CD4-positive, CD25-positive, alpha-beta regulatory T cell (primary cell): Measurements from ENCODE around the gene DERL3. TPM values are rescaled to one million over a fixed set of nuclear protein-coding genes. Genes with fewer than 3 reads are reported as not detected.

Experiments
- ATAC-seq, 2 donors: fragments of 150-1000 bp; cut with Tn5 transposase; one replicate each; pipeline ENCODE4 v1.10.0; 2021; ENCODE audit warnings: low read depth in 2 of 2, moderate number of reproducible peaks in 2 of 2, moderate library complexity in 1 of 2
- DNase-seq, 3 donors: peaks; one replicate each; pipeline versions ENCODE4 v3.0.0 to v3.0.0-alpha.2; 2012 to 2022; ENCODE audit warnings: mixed read lengths in 1 of 3
- H3K27ac ChIP-seq: one replicate; pipeline ENCODE4 v1.7.0; 2013; ENCODE audit warnings: mild to moderate bottlenecking, low read length; ENCODE audit not compliant: insufficient read depth, poor library complexity, severe bottlenecking
- H3K27me3 ChIP-seq: one replicate; pipeline ENCODE4 v1.7.0; 2013; ENCODE audit warnings: low read length; ENCODE audit not compliant: control insufficient read depth, insufficient read depth
- H3K36me3 ChIP-seq: one replicate; pipeline ENCODE4 v1.7.0; 2013; ENCODE audit warnings: mild to moderate bottlenecking, low read length, moderate library complexity; ENCODE audit not compliant: control insufficient read depth, insufficient read depth
- H3K4me1 ChIP-seq: 2 replicates; pipeline ENCODE4 v1.7.0; 2013; ENCODE audit warnings: mild to moderate bottlenecking, low read length; ENCODE audit not compliant: insufficient read depth, control insufficient read depth, poor library complexity, severe bottlenecking
- H3K4me3 ChIP-seq: one replicate; pipeline ENCODE4 v1.7.0; 2013; ENCODE audit warnings: low read depth, mild to moderate bottlenecking, low read length, moderate library complexity
- H3K9me3 ChIP-seq, 2 experiments: 1 replicate in 1 of 2; 2 replicates in 1 of 2; pipeline ENCODE4 v1.7.0; 2013; ENCODE audit warnings: low read length in 2 of 2, mild to moderate bottlenecking in 1 of 2, moderate library complexity in 1 of 2; ENCODE audit not compliant: control insufficient read depth in 2 of 2
- H3K27ac Mint-ChIP-seq, 3 donors: one replicate each; pipeline ENCODE4 v1.8.0; 2020 to 2022; ENCODE audit warnings: mild to moderate bottlenecking in 3 of 3, mixed read lengths in 3 of 3, moderate library complexity in 2 of 3
- H3K27me3 Mint-ChIP-seq: one replicate; pipeline ENCODE4 v1.8.0; 2022; ENCODE audit warnings: mild to moderate bottlenecking, mixed read lengths
- H3K36me3 Mint-ChIP-seq: one replicate; pipeline ENCODE4 v1.8.0; 2020; ENCODE audit warnings: mixed read lengths
- H3K4me1 Mint-ChIP-seq, 4 donors: one replicate each; pipeline ENCODE4 v1.8.0; 2020 to 2022; ENCODE audit warnings: mixed read lengths in 4 of 4, mild to moderate bottlenecking in 1 of 4
- H3K4me3 Mint-ChIP-seq, 4 donors: one replicate each; pipeline ENCODE4 v1.8.0; 2020 to 2022; ENCODE audit warnings: mild to moderate bottlenecking in 4 of 4, mixed read lengths in 4 of 4, moderate library complexity in 3 of 4
- H3K9me3 Mint-ChIP-seq, 7 donors: one replicate each; pipeline ENCODE4 v1.8.0; 2020 to 2022; ENCODE audit warnings: mixed read lengths in 7 of 7, mild to moderate bottlenecking in 3 of 7, moderate library complexity in 2 of 7
- polyA plus RNA-seq, 4 donors: library from polyadenylated mRNA; unstranded; fragments of 300-500 nt; fragmentation: Illumina TruSeq; gene quantifications; one replicate each; pipeline ENCODE4 v1.2.3, GENCODE V29; 2021
- total RNA-seq: library from RNA; stranded (reverse); gene quantifications from one replicate; pipeline ENCODE4 v1.2.3, GENCODE V29; 2022

The DERL3 gene
- total and polyA plus RNA-seq, 5 donors from 2014 or later, result 0.53 to 1.0 TPM; not detected in 3

DNA sequence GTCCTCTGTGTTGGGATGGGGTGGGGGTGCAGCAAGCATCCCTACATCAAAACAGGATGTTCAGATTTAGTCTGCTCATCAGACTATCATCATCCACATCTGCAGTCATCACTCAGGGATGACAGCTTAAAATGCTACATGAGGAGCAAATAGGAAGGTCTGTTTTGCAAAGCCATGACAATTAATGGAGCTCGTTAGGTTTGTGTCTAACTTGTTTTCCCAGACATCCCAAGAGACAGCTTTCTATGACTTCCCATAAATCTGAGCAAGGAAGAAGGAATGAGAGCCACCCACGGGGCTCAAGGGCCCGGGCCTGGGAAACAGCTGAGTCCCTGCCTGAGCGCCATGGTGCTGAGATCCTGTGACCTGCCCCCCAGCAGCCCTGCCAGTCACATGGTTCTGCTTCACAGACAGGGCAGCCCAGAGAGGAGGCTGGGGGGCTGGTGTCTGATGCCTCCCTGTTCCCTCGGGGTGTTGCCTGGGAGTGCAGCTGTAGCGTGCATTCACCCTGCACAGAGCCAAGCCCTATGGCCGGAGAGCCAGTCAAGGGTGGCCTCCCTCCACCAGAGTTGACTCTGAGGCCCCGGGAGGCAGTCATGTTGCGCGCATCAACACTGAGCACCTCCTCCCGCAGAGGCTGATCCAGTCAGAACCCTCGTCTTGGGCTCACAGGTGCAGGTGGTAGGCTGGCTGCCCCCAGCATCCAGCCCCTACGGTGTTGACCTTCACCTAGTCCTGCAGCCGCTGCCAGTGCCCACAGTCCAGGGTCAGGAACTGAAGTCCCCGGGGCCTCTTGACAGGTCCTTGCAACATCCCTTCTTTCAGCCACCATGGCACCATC, 12.1 kb downstream of the DERL3 start:
- no peak overlapping the region for H3K27ac ChIP-seq
- ATAC-seq, result no peak
- no peaks in the 10 kb centered on the region for H3K4me1 ChIP-seq
- peaks cover 61% of the 10 kb centered on the region for H3K36me3 ChIP-seq
- H3K4me1 Mint-ChIP-seq, result peaks cover 7 to 15% (median 12%) of the 10 kb centered on the region in 4 donors
- no peak overlapping the region for H3K4me3 Mint-ChIP-seq
- H3K36me3 Mint-ChIP-seq, result peaks cover 36% of the 10 kb centered on the region
- no peaks in the 10 kb centered on the region for H3K9me3 Mint-ChIP-seq
- H3K27ac Mint-ChIP-seq, result peak overlapping the region in 1 of 3 donors; percentile 62
- H3K9me3 ChIP-seq, result no peaks in the 10 kb centered on the region
- H3K27me3 Mint-ChIP-seq, result no peaks in the 10 kb centered on the region
- H3K27me3 ChIP-seq, result no peaks in the 10 kb centered on the region
- DNase-seq, result peak in 1 of 3 donors; percentile 68
- no peak overlapping the region for H3K4me3 ChIP-seq

DNA sequence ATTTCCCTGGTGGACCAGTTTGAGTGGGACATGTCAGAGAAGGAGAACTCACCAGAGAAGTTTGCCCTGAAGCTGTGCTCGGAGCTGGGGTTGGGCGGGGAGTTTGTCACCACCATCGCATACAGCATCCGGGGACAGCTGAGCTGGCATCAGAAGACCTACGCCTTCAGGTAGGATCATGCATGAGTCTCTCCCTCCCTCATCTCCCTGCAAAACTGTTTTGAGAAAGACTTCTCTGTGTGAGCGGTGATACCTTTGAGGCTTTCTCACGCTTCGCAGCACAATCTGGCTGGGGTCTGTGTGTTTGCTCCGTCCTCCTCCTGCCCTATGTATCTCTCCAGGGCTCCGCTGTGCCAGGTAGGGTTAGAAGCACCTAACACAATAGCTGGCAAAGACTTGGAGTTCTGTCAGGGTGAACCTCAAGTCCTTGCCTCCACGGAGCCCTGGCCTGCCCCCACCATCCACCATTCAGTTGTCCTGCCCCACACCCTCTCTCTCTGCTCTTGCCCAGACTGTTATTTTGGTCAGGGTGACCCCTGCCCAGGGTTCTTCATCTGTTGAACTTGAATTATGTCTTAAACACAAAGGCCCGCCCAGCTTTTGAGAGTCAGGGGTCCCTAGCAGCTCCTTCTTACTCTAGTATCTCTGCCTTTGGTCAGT, 13.4 kb downstream of the DERL3 start:
- DNase-seq (no peak), ATAC-seq (no peak)
- Mint-ChIP-seq H3K36me3 (peaks cover 40% of the 10 kb centered on the region), H3K9me3 (no peaks in the 10 kb centered on the region), H3K27ac (peak overlapping the region in 1 of 3 donors; percentile 38), H3K27me3 (no peaks in the 10 kb centered on the region), H3K4me3 (peak overlapping the region in 1 of 4 donors; percentile 38), H3K4me1 (peaks cover 7 to 19% (median 14%) of the 10 kb centered on the region in 4 donors)
- Histone ChIP-seq H3K27ac (no peak overlapping the region), H3K27me3 (no peaks in the 10 kb centered on the region), H3K36me3 (peaks cover 60% of the 10 kb centered on the region), H3K4me1 (peaks cover 6% of the 10 kb centered on the region), H3K9me3 (no peaks in the 10 kb centered on the region), H3K4me3 (no peak overlapping the region)

DNA sequence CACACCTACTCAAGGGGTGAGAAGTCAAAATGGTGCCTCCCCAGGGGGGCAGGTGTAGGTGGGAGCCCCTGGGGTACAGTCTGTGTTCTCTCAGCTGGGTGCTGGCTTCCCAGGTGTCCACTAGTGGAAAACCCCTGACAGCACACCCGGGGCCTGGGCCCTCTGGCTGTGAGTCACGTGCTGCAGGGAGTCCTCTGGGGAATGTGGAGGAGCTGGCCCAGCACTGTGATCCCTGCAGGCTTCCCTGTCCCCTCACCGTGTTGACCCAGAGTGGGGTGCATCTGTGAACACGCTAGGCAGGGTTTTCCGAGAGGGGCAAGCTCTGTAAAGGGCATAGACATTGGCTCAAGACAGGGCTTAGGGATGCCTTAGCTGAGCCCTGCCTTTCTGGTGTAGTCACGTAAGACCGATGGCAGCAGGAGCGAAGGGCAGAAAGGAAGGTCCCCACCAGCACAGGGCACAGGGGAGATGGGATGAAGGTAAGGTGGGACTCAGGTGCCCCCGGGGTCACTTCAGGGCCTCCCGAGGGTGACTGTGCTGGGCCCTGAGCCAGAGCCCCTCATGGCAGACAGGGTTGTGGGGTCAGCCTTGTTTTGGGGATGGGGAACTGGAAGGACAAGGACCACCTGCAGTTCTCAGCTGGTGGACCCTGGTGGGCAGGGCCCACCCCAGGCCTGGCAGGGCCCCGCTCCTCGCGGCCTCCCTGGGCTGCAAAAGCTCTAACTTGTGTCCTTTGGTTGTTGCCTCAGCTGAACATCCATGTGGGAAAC, 14.1 kb downstream of the DERL3 start:
- Histone ChIP-seq H3K36me3 (peaks cover 64% of the 10 kb centered on the region), H3K27ac (no peak overlapping the region), H3K9me3 (no peaks in the 10 kb centered on the region), H3K4me3 (no peak overlapping the region), H3K4me1 (peaks cover 6% of the 10 kb centered on the region), H3K27me3 (no peaks in the 10 kb centered on the region)
- Mint-ChIP-seq H3K4me3 (no peak overlapping the region), H3K27me3 (no peaks in the 10 kb centered on the region), H3K9me3 (no peaks in the 10 kb centered on the region), H3K4me1 (peaks cover 0 to 23% (median 9%) of the 10 kb centered on the region in 4 donors), H3K27ac (no peak overlapping the region), H3K36me3 (peaks cover 38% of the 10 kb centered on the region)
- DNase-seq (no peak), ATAC-seq (no peak)

DNA sequence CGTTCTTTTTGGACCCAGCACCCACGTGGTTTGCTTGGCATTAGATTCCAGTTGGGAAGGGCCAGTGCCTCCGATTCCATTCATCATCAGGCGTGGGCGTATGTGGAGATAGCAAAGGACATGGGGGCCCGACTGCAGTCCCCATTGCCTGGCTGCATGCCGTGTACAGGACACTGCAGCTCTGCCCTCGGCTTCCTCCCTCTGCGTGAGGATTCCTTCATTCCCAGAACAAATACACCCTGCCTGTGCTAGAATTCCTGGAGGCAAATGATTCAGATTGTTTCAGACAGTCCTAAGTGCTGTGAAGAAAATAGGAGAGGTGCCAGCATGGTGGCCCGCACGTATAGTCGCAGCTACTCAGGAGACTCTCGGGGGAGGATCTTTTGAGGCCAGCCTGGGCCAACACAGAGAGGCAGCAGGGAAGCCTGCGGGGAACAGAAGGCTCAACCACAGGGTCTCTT, 15.4 kb downstream of the DERL3 start:
- H3K4me3 Mint-ChIP-seq, result no peak overlapping the region
- H3K27me3 ChIP-seq, result no peaks in the 10 kb centered on the region
- DNase-seq (no peak), ATAC-seq (no peak)
- no peaks in the 10 kb centered on the region for H3K9me3 ChIP-seq
- peaks cover 42% of the 10 kb centered on the region for H3K36me3 Mint-ChIP-seq
- no peak overlapping the region for H3K27ac Mint-ChIP-seq
- no peaks in the 10 kb centered on the region for H3K9me3 Mint-ChIP-seq
- no peak overlapping the region for H3K4me3 ChIP-seq
- H3K36me3 ChIP-seq, result peaks cover 63% of the 10 kb centered on the region
- H3K4me1 ChIP-seq, result peaks cover 6% of the 10 kb centered on the region
- no peak overlapping the region for H3K27ac ChIP-seq
- no peaks in the 10 kb centered on the region for H3K27me3 Mint-ChIP-seq
- peaks cover 0 to 18% (median 5%) of the 10 kb centered on the region in 4 donors for H3K4me1 Mint-ChIP-seq

DNA sequence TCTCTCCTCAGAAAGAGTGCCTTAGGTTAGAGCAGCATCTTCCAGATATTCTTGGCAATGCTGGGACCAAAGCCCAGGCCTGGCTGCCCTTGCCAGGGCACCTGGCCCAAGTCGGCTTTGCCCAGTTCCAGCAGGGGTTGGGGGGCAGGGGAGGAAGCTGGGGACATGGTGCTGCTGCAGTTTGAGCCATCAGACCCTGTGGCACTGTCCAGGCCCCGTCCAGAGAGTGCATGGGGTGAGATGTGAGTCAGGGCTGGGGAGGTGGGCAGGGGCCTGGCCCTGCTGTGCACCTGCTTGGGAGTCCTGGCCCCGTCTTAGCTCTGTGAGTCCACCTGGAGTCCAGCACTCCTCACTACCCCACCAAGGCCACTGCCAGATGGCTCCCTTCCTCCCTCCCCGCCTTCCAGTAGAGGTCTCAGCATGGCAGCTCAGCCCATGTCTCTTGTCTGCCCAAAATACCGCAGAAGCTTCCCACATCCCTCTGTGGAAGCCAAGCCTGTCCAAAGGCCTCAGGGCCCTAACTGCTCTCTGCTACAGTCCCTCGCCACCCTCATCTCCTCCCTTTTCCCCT, 16.6 kb downstream of the DERL3 start:
- DNase-seq (no peak), ATAC-seq (no peak)
- H3K4me1 Mint-ChIP-seq, result peaks cover 0 to 18% (median 5%) of the 10 kb centered on the region in 4 donors
- no peaks in the 10 kb centered on the region for H3K9me3 Mint-ChIP-seq
- Histone ChIP-seq H3K27me3 (no peaks in the 10 kb centered on the region), H3K4me3 (no peak overlapping the region), H3K9me3 (no peaks in the 10 kb centered on the region), H3K36me3 (peaks cover 64% of the 10 kb centered on the region), H3K27ac (no peak overlapping the region), H3K4me1 (peaks cover 6% of the 10 kb centered on the region)
- no peak overlapping the region for H3K4me3 Mint-ChIP-seq
- peak overlapping the region in 2 of 3 donors; percentile 38 to 87 for H3K27ac Mint-ChIP-seq
- H3K36me3 Mint-ChIP-seq, result peaks cover 47% of the 10 kb centered on the region
- no peaks in the 10 kb centered on the region for H3K27me3 Mint-ChIP-seq

DNA sequence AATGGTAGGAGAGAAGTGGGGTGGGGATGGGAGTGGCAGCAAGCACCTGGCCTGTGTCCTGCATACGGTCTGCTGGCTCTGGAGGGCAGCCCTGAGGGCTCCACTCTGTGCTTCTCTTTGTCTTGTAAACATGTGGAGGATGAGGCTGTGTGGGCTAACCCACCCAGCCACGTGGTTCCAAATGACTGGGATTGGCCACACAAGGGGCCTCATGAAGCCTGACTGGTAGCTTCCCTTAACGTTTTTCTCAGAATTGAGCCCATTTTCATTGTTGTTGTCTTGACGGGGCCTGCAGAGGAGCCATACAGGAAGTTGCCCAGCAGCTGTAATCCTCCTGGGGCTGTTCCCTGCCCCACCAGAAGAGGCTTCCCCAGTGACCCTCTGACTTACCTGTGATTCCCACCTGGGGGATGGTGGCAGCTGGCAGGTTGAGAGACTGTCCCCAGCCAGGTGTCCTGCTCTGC, 18.0 kb downstream of the DERL3 start:
- DNase-seq (peak in 1 of 3 donors; percentile 95), ATAC-seq (peak; percentile 40 to 77)
- Mint-ChIP-seq H3K4me3 (peak overlapping the region in 1 of 4 donors; percentile 38), H3K27me3 (no peaks in the 10 kb centered on the region), H3K27ac (peak overlapping the region in 2 of 3 donors; percentile 69 to 91), H3K9me3 (no peaks in the 10 kb centered on the region), H3K36me3 (peaks cover 51% of the 10 kb centered on the region), H3K4me1 (peaks cover 0 to 15% (median 5%) of the 10 kb centered on the region in 4 donors)
- peaks cover 63% of the 10 kb centered on the region for H3K36me3 ChIP-seq
- no peaks in the 10 kb centered on the region for H3K9me3 ChIP-seq
- peaks cover 6% of the 10 kb centered on the region for H3K4me1 ChIP-seq
- no peak overlapping the region for H3K27ac ChIP-seq
- H3K27me3 ChIP-seq, result no peaks in the 10 kb centered on the region
- H3K4me3 ChIP-seq, result no peak overlapping the region

- H3K4me3 ChIP-seq, result no peak overlapping the region
- no peaks in the 10 kb centered on the region for H3K9me3 ChIP-seq
- H3K27ac Mint-ChIP-seq, result no peak overlapping the region
- peaks cover 6% of the 10 kb centered on the region for H3K4me1 ChIP-seq
- H3K36me3 ChIP-seq, result peaks cover 46% of the 10 kb centered on the region
- H3K4me1 Mint-ChIP-seq, result peaks cover 0 to 12% (median 5%) of the 10 kb centered on the region in 4 donors
- no peaks in the 10 kb centered on the region for H3K27me3 Mint-ChIP-seq
- no peak overlapping the region for H3K4me3 Mint-ChIP-seq
- no peak overlapping the region for H3K27ac ChIP-seq
- no peaks in the 10 kb centered on the region for H3K9me3 Mint-ChIP-seq
- no peaks in the 10 kb centered on the region for H3K27me3 ChIP-seq
- ATAC-seq (no peak), DNase-seq (no peak)
- peaks cover 44% of the 10 kb centered on the region for H3K36me3 Mint-ChIP-seq
Measured at GRCh38 chr22:23818541-23818940, 20.3 kb downstream of the DERL3 start.
